Measurements from ENCODE around the gene USP6NL.

Gene USP6NL

GRCh38 chr10:11611248-11612020, at the start of gene USP6NL:
Gene USP6NL, minus strand, starts transcription at chr10:11611650. Its CDS starts 14,016 bp downstream, at chr10:11597634.
- DNase-seq (ENCODE audit: low spot score) = peak; percentile 85

GRCh38 chr10:11658801-11659368, 47.4 kb upstream of the USP6NL start:
- in situ Hi-C loops (cut with MboI; ENCODE audit: low sequenced_read_pairs, unreplicated experiment) = no loop called here
- no peak for TF ChIP-seq CTCF (IDR thresholded peaks at IDR 0.05; ENCODE audit: borderline replicate concordance, control extremely low read depth, extremely low read depth, insufficient read depth, missing control alignments)
- DNase-seq (ENCODE audit: low spot score) = no peak

More at GRCh38 chr10:11611248-11612020, at the start of gene USP6NL:
- in situ Hi-C loops (cut with MboI; ENCODE audit: low sequenced_read_pairs, unreplicated experiment) = no loop called here
- no peak for TF ChIP-seq CTCF (IDR thresholded peaks at IDR 0.05; ENCODE audit: borderline replicate concordance, control extremely low read depth, extremely low read depth, insufficient read depth, missing control alignments)

- in situ Hi-C loops (cut with MboI; ENCODE audit: low sequenced_read_pairs, unreplicated experiment) = no loop called here
- DNase-seq (ENCODE audit: low spot score) = no peak
These were observed 44.4 kb upstream of the USP6NL start for GRCh38 chr10:11655836-11656235.

GRCh38 chr10:11654659-11655058, 43.2 kb upstream of the USP6NL start:
- in situ Hi-C loops (cut with MboI; ENCODE audit: low sequenced_read_pairs, unreplicated experiment) = no loop called here
- no peak for TF ChIP-seq CTCF (IDR thresholded peaks at IDR 0.05; ENCODE audit: borderline replicate concordance, control extremely low read depth, extremely low read depth, insufficient read depth, missing control alignments)
- DNase-seq (ENCODE audit: low spot score) = no peak

More at GRCh38 chr10:11655836-11656235, 44.4 kb upstream of the USP6NL start:
- TF ChIP-seq CTCF (IDR thresholded peaks at IDR 0.05; ENCODE audit: borderline replicate concordance, control extremely low read depth, extremely low read depth, insufficient read depth, missing control alignments) = no peak

- in situ Hi-C loops (cut with MboI; ENCODE audit: low sequenced_read_pairs, unreplicated experiment) = no loop called here
- no peak for TF ChIP-seq CTCF (IDR thresholded peaks at IDR 0.05; ENCODE audit: borderline replicate concordance, control extremely low read depth, extremely low read depth, insufficient read depth, missing control alignments)
- DNase-seq (ENCODE audit: low spot score) = no peak
These were observed 42.5 kb upstream of the USP6NL start for GRCh38 chr10:11653758-11654471.

- TF ChIP-seq CTCF (IDR thresholded peaks at IDR 0.05; ENCODE audit: borderline replicate concordance, control extremely low read depth, extremely low read depth, insufficient read depth, missing control alignments) = no peak
- DNase-seq (ENCODE audit: low spot score) = no peak
- in situ Hi-C loops (cut with MboI; ENCODE audit: low sequenced_read_pairs, unreplicated experiment) = no loop called here
These were observed 36.2 kb upstream of the USP6NL start for GRCh38 chr10:11647676-11648075.
